Gastroesophageal sphincter (tissue), 3 donors: Measurements from ENCODE around the gene ZNF320.

Experiments
- EP300 ChIP-seq: sonication (generic); formaldehyde crosslinking; IDR thresholded peaks from one replicate; pipeline ENCODE4 v1.6.1; 2017; ENCODE audit warnings: antibody characterized with exemption, mild to moderate bottlenecking
- TF ChIP-seq, protein P1 (sequence below), 4 experiments: fragments of 200-600 bp in 2 of 4; fragments of 450-650 bp in 2 of 4; sonication (generic) in 1 of 4; IDR thresholded peaks; one replicate each; pipeline ENCODE4 v1.5.1; 2017 to 2019; ENCODE audit warnings: antibody characterized with exemption in 4 of 4, mild to moderate bottlenecking in 2 of 4, moderate library complexity in 2 of 4

DNA sequence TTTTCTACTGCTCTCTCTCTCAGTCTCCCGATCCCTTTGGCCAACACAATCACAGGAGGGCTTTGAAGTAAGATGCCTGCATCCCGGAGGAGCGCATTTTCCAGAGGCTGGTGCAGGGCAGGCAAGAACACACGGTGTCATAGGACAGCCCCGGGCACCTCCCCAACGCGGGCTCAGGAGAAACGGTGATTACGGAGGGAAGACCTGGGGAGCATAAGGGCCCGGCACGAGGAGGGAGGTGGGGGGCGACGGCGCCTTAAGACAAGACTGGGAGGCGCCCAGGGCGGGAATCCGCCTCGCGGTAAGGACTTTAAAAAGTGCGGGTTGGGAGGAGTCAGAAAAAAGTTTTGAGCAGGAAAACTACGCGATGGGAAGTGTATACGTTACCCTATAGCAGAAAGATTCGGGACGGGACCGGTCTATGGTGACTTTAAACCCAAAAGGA, 44.5 kb upstream of the ZNF320 start:
- TF ChIP-seq, protein P1, sequence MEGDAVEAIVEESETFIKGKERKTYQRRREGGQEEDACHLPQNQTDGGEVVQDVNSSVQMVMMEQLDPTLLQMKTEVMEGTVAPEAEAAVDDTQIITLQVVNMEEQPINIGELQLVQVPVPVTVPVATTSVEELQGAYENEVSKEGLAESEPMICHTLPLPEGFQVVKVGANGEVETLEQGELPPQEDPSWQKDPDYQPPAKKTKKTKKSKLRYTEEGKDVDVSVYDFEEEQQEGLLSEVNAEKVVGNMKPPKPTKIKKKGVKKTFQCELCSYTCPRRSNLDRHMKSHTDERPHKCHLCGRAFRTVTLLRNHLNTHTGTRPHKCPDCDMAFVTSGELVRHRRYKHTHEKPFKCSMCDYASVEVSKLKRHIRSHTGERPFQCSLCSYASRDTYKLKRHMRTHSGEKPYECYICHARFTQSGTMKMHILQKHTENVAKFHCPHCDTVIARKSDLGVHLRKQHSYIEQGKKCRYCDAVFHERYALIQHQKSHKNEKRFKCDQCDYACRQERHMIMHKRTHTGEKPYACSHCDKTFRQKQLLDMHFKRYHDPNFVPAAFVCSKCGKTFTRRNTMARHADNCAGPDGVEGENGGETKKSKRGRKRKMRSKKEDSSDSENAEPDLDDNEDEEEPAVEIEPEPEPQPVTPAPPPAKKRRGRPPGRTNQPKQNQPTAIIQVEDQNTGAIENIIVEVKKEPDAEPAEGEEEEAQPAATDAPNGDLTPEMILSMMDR (IDR thresholded peaks at IDR 0.05), result no peak
- TF ChIP-seq EP300, result no peak
